T-helper 1 cell treated with Interleukin-12 subunit alpha and Interleukin-12 subunit beta and Interleukin-4 antibody, amounts not matched to agents 30 ng/mL and 1 ng/mL, for 36 hours (primary cell): ENCODE measurements around the gene ZCCHC17. TPM values are rescaled to one million over a fixed set of nuclear protein-coding genes. Genes with fewer than 3 reads are reported as not detected.

Experiments used
- intact Hi-C: fragments of 100-400 bp; cut with micrococcal nuclease; formaldehyde crosslinking; loops from one replicate; pipeline ENCODE4 v1.15.1; 2024
- total RNA-seq: library from RNA; stranded (reverse); gene quantifications from 2 replicates; pipeline ENCODE4 v1.2.3, GENCODE V29; 2022

Gene ZCCHC17
- total RNA-seq, 1 donor from 2014 or later, result 20.6 TPM

DNA sequence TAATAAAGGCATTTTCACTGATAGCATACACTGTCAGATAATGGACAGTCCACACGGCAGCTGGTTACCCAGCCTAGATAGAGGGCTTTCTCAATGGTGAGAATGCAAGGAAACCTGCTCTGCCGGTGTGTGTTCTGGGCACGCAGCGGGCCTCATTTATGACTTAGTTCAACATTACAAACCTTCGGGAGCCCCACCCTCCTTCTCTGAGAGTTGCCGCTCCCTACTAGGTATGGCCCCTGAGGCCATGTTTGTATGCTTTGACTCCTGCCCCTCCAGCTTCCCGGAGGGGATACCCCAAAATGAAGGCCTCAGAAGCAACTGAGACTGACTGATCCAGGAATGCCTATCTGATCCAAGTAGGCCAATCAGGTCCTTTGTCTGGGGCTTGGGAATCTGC, 93.2 kb downstream of the ZCCHC17 start:
- intact Hi-C loops, result no loop called here

GRCh38 chr1:31393463-31393862, 96.6 kb downstream of the ZCCHC17 start:
- intact Hi-C loops, result no loop called here

DNA sequence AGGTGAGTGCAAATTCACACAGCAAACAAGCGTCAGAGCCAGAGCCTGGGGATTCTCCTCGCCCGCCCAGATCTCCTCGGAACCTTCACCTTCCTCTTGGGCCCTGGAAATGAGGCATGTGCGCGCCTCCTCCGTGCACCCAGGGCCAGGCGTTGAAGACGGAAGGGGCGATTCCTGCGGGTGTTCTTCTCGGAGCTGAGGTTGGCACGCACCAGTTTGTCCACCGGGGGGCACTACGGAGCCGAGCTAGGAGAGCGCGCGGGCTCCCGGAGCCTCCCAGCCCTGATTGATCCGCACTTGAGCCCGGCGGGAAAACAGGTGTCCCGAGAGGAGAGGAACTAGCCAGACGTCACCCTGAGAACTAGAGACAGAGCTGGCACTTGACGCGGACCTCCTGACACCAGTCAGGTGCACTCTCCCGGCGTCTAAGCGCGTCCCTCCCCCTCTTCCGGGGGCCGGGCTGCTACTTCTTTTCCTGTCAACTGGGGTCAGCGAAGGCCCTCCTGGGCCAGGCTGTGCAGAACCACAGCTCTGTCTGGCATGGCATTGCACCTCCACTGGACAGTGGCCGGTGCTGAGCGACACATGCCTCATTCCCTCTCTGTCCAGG, 97.9 kb downstream of the ZCCHC17 start:
- intact Hi-C loops, result loop anchor here (1.0 kb wide), 3 partner anchors 28 to 394 kb away; no protein-coding TSS in a partner anchor

DNA sequence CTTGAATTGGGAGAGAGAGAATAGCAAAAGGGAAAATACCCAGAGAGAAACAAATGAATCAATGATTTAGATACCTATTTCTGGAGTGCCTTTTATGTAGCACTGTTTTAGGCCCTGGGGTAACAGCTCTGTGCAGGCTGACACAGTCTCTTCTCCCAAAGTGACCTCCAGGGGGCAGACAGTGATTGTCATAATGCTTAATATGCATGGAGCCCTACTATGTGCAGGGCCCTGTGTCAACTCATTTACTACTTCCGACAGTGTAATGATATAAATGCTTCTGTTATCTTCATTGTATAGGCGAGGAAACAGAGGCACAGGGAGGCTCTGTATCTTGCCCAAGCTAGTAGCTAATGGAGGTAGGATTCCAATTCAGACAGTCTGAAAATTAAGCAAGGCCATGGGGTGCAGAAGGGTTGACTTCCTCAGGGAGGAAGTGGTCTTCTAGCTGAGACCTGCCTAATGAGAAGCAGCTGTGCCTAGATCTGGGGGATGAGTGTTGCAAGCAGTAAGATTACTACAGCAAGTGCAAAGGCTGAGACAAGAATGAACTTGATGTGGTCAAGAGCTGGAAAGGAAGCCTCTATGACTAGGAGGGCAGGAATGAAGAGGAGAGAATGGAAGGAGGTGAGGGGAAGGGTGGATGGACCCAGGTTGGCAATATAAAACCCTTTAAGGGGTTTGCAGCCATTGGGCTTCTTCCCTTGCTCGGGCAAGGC, 100.0 kb downstream of the ZCCHC17 start:
- intact Hi-C loops, result no loop called here

DNA sequence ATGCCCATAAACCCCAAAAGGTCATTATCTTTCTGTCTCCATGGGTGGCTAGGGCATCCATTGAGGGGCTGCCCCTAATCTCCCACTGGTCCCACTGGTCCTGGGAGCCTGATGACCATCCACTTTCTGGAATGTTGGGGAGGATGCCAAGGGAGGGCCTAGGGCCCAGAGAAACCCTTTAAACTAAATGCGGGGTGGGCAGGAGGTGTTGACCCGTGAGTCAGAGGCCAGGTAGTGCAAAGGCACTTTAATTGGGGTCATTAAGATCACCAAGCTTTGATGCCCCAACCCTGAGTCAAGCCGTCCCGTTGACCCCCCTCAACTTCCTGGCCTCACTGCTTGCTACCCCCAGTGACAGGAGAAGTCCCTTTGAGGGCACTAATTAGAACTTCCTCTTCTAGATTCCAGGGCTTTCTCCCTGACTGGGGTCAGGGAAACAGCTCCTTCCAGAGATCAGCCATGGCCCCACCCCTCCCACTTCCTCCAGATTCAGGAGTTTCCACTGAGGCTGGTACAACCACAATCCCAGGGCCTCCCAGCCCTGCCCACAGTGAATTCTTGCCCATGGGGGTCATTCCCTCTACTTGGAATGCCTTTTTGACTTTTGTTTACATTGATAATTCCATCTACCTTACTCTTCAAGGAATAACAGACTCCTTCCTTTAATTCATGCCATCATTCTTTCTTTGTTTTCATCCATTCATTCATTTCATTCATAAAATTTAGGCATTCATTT, 100.7 kb downstream of the ZCCHC17 start:
- intact Hi-C loops, result no loop called here

- intact Hi-C loops, result no loop called here
Measured at GRCh38 chr1:31398246-31398645, 101.4 kb downstream of the ZCCHC17 start.

DNA sequence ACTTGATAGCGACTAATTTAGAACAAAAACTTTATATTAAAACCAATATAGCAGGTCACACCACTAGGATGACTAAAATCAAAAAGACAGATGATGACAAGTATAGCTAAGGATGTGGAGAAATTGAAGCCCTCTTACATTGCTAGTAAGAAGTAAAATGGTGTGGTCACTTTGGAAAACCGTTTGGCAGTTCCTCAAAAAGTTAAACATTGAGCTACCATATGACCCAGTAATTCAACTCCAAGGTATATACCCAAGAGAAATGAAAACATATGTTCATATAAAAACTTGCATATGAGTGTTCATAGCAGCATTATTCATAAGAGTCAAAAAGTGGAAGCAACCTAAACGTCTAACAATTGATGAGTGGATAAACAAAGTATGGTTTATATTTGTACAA, 103.1 kb downstream of the ZCCHC17 start:
- intact Hi-C loops, result no loop called here

DNA sequence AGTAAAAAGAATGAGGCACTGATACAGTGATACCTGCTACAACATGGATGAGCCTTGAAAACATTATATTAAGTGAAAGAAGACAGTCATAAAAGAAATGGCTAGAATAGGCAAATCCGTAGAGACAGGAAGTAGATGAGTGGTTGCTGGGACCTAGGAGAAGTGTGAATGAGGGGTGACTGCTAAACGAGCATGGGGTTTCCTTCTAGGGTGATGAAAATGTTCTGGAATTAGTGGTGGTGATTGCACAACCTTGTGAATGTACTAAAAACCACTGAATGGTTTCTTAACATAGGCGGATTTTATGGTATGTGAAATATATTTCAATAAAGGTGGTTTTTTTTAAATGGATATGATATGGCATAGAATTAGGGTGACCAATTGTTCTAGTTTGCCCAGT, 103.6 kb downstream of the ZCCHC17 start:
- intact Hi-C loops, result no loop called here

GRCh38 chr1:31401241-31401640, 104.4 kb downstream of the ZCCHC17 start:
- intact Hi-C loops, result no loop called here

DNA sequence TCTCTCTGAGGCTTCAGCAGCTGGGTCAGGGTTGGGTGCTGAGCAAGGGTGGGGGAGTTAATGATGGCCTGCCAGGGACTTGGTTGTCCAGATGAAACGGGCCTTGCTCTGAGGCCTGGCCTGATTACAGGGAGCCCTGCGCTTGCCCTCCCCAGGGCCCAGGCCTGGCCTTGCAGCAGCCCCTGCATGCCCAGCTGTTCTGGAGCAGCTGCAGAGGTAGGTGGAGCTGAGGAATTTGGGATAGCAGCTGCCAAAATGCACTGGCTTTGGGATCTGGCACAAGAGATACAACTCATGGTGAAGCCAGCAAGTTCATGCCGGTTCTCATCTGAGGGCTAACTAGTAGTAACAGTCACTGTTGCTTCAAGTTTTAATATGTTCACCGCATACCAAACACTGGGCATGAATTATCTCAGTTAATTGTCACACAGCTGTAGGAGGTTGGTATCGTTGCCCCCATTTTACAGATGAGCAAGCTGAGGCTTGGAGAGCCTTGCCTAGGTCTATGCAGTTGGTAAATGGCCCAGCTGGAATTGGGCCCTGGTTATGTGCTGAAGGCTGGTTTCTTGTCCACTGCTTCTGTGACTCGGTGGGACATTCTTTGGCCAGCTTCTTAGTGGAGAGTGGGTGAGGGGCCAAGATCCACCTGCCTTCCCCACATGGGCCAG, 108.9 kb downstream of the ZCCHC17 start:
- intact Hi-C loops, result no loop called here

GRCh38 chr1:31407029-31407626, 110.3 kb downstream of the ZCCHC17 start:
- intact Hi-C loops, result no loop called here

GRCh38 chr1:31408788-31409318, 112.0 kb downstream of the ZCCHC17 start:
- intact Hi-C loops, result no loop called here

GRCh38 chr1:31409946-31410858, 113.4 kb downstream of the ZCCHC17 start:
- intact Hi-C loops, result no loop called here

DNA sequence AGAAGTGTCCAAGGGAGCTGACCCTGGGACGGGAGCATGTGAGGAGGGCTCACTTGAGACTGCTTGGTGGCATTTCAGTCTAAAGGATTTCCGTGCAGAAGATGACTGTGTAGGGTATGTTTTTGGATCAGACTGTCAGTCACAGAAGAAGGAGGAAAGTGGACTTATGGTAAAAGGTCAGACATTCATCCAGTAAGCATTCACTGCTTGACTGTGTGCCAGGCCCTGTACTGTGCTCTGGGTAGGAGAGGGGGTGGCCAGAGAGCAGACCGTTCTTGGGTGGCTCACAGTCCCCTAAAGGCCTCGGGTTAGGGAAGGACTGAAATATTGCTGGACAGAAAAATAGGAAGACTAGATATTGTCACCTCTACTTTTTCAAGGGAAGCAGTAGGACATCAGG, 114.0 kb downstream of the ZCCHC17 start:
- intact Hi-C loops, result no loop called here

- intact Hi-C loops, result no loop called here
Measured at GRCh38 chr1:31412205-31412604, 115.4 kb downstream of the ZCCHC17 start.

DNA sequence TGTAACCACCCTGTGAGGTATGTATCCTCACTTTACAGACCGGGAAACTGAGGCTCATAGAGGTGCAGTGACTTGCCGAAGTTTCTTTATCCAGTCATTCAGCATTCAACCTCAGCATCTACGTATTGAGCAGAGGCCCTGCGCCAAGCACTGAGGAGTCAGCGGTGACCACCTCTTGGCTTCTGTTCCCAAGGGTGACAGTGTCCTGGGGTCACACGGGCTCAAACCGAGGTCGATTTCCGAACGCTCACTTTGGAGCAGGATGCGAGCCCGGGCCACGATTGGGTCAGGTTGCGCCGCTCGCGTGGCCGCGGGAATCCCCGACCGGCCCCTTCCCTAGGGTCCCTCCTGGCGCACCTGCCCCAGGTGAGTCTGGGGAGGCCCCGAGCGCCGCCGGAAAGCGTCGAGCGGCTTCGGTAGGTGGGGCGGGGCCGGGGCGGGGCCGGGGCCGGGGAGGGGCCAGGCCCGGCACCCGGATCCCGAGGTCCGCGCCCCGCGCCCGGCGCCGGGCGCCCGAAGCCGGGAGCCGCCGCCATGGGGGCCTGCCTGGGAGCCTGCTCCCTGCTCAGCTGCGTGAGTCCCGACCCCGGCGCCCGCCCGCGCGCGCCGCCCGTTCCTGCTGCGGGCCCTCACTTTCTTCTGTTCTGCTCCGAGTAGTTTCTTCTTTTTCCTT, 116.0 kb downstream of the ZCCHC17 start, which contains the start of gene SERINC2:
TSS of gene SERINC2 (plus strand) at position 482 of the 673 bp plus-strand sequence. CDS start at position 535, 53 bp downstream.
- intact Hi-C loops, result no loop called here

GRCh38 chr1:31413405-31414001, 116.7 kb downstream of the ZCCHC17 start:
- intact Hi-C loops, result no loop called here
